NB4 (cell line): ENCODE measurements around the gene RAB12.

Experiments
- MYC ChIP-seq: IDR thresholded peaks from 2 replicates; pipeline ENCODE4 v1.6.1; 2011; ENCODE audit warnings: low read depth, low read length
- POLR2A ChIP-seq: IDR thresholded peaks from 2 replicates; pipeline ENCODE4 v1.6.1; 2011; ENCODE audit warnings: mild to moderate bottlenecking; ENCODE audit not compliant: insufficient read length; ENCODE audit errors: extremely low read depth
- TF ChIP-seq, protein P1 (sequence below): IDR thresholded peaks from one replicate; pipeline ENCODE4 v1.5.1; 2012; ENCODE audit warnings: low read depth, low read length

GRCh38 chr18:8685914-8686216 is 76.6 kb downstream of the RAB12 start:
- TF ChIP-seq, protein P1, sequence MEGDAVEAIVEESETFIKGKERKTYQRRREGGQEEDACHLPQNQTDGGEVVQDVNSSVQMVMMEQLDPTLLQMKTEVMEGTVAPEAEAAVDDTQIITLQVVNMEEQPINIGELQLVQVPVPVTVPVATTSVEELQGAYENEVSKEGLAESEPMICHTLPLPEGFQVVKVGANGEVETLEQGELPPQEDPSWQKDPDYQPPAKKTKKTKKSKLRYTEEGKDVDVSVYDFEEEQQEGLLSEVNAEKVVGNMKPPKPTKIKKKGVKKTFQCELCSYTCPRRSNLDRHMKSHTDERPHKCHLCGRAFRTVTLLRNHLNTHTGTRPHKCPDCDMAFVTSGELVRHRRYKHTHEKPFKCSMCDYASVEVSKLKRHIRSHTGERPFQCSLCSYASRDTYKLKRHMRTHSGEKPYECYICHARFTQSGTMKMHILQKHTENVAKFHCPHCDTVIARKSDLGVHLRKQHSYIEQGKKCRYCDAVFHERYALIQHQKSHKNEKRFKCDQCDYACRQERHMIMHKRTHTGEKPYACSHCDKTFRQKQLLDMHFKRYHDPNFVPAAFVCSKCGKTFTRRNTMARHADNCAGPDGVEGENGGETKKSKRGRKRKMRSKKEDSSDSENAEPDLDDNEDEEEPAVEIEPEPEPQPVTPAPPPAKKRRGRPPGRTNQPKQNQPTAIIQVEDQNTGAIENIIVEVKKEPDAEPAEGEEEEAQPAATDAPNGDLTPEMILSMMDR: no peak
- TF ChIP-seq POLR2A (no peak), MYC (no peak)
